ENCODE measurements around the gene NRP1.

NRP1 gene

DNA sequence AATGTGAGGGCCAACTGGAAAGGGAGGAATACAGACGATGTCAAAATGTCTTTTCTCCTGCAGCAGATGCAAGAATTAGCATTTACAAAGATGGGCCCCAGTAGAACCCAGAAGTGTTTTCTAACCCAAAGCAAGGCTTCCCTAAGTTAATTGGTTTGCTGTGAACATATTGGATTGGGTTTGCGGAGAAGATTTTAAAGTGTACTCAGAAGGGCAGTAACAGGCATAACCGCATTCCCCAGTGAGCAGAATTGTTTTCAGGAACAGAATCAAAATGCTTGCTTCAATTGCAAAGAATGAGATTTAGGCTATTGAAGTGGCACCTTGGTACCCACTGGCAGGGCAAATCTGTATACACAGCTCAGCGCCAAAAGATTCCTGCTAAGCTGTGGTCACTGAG, 78.0 kb downstream of the NRP1 start:
- DNase-seq, result no peak

- DNase-seq, result no peak
Observed at GRCh38 chr10:33254556-33255160, 79.8 kb downstream of the NRP1 start.

DNA sequence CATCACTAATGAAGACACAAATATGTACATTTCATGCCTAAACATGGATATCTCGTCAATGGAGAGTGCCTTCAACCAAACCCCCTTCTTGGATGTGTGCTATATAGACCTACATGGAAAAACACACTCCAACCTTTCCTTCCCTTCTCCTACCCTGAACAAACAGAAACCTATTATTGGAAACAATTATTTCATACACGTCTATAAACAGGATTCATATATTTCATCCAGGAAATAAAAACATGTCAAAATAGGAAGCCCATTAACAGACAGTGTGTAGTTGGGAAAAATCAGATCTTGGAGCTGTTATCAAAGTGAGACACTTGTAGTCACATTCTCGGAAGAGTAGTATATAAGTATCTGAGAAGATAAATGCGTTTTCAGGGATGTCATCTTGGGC, 81.1 kb downstream of the NRP1 start:
- no peak for DNase-seq

GRCh38 chr10:33252794-33253203, 81.7 kb downstream of the NRP1 start:
- no peak for DNase-seq

- peak in 1 of 2 experiments; percentile 19 for DNase-seq
Observed at GRCh38 chr10:33252324-33252723, 82.1 kb downstream of the NRP1 start.

DNA sequence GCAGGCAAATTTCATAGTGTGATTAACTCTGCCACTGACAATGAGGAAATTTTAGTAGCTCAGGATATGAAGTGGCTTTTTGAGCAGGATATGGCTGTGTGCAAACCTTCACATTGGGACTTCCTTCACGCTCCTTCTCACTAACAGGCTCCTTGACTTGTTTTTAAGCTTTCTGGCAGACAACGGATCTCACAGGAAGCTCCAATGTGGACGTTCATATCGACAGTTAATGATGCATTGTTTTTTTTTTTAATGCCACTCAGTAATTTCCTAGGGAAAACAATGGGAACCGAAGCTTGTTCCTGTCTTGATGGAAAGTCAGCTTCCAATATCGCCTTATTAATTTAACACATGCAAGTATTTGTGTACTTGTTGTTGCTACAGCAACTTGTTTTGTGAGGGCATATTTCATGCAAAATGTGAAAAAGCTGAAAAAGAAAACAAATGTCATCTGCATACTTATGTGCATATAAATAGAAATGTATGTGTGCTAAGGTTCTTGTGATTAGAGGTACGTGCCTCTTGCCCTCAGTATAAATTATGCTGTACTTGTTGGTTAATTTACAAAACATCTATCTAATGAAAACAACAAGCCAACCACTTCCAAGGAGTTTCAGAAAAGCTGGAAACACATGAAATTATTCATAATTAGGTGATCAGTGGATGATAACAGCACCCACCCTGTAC, 84.7 kb downstream of the NRP1 start:
- DNase-seq, result no peak

DNA sequence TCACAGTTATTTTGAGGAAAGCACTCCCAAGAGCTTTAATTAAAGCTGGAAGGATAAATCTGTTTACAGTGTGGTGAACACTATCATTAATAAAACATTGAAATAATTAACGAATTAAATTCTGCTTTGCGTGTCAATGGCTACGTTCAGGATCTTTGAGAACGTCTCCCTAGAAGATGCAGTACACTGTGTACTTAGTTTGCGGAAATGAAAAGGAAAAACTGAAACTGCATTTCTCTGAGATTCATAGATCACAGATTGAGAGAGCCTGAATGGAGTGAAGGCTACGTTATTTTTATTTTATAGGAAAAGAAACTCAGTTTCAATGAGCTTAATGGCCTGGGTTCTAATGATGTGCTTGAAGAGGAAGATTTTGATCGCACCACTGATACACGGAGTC, 85.3 kb downstream of the NRP1 start:
- no peak for DNase-seq

- no peak for DNase-seq
Observed at GRCh38 chr10:33248638-33249037, 85.8 kb downstream of the NRP1 start.

GRCh38 chr10:33247221-33247922, 87.1 kb downstream of the NRP1 start:
- no peak for DNase-seq

- DNase-seq, result no peak
Observed at GRCh38 chr10:33245343-33245742, 89.1 kb downstream of the NRP1 start.

DNA sequence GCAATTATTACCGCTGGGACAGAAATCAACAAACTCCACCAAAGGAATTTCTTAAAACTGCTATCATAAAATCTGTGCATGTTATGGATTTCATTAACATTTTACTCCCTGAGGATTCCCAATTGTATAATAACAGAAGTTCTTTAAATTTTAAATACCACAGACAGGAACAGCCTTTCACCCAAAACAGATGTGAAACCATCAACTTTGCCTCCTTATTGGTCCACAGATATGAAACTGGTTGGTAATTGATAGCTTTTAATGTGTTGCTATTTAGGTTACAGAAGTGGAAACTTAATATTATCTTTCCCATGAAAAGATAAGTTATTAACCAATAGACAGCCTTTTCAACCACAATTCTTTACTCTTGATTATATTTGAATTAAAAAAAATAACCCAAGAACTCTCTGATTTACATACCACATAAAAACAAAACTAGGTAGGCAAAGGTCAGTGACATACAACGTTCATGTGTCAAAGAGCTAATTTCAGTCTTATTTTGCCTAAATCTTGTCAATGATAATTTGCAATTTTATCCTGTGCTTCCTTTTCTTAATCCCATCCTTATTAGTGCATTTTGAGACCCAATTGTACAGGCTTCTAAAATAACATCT, 90.0 kb downstream of the NRP1 start:
- no peak for DNase-seq

- DNase-seq, result no peak
Observed at GRCh38 chr10:33243703-33244102, 90.8 kb downstream of the NRP1 start.

- no peak for DNase-seq
Observed at GRCh38 chr10:33242931-33243330, 91.5 kb downstream of the NRP1 start.

- DNase-seq, result no peak
Observed at GRCh38 chr10:33241351-33241750, 93.1 kb downstream of the NRP1 start.

- DNase-seq, result no peak
Observed at GRCh38 chr10:33240931-33241330, 93.5 kb downstream of the NRP1 start.

- DNase-seq, result no peak
Observed at GRCh38 chr10:33240258-33240657, 94.2 kb downstream of the NRP1 start.

DNA sequence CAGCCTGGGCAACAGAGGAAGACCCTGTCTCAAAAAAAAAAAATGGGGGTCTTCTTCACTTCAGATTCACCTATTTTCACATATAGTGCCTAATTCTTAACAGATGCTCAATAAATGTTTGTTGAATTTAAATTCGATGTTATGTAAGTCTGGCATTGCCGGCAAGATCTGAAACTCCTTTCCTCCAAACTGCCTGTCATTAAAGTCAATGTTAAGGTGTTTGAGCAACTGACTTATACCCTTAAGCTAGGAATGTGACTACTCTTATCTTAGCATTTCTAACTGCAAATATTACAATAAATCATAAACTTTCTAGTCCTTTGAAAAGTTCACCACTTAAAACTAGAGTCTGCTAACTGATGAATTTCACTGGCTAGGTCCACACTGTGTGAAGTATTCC, 95.2 kb downstream of the NRP1 start:
- no peak for DNase-seq

DNA sequence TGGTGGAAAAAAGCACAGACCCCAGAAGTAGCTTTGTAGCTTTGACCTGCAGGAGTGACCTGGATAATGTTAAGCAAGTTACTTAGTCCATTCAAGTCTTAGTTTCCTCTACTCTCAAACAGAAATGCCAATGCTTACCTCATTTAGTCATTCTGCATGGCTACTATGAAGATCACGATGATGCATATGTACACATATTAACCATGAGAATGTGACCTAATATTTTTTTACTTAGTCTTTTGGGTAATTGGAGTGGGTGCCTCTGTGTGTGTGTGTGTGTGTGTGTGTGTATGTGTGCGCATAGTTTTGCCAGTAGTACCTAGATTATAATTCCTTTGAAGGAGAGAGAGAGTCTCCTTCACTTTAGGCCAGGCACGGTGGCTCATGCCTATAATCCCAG, 95.8 kb downstream of the NRP1 start:
- no peak for DNase-seq

DNA sequence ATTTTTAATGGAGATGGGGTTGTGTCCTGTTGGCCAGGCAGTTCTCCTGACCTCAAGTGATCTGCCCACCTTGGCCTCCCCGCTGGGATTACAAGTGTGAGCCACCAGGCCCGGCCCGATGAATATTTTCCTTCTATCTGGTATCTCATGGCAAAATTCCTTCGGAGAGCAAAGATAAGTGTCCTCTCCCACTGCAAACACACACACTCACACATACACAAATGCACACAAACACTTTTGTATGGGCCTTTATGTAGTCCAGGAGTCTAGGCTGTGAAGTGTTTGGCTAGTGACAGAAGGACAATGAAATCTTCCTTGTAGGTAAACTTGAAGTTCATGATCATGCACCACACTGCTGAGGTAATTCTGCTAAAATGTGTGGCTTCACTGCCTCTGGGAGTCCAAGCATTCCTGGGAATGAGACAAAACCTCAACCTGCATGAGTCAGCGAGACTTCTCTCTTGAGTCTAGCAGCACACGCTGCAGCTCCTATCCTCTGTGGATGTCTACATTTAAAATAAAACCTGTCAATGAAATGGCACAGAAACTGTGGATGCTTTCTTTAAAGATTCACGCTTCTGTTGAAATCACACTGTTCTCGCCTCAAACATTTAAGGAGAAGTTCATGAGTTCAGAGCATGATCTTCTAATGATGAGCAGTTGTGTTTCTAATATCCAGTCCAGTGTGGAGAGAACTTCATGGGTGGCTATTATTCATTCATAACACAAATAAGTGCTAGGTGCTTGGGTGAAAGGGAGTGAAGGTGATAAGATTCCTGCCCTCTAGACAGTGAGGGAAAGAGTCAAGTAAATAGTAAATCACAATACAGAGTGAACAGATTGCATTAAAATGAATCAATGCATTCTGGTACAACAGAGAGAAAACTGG, 96.5 kb downstream of the NRP1 start:
- no peak for DNase-seq

DNA sequence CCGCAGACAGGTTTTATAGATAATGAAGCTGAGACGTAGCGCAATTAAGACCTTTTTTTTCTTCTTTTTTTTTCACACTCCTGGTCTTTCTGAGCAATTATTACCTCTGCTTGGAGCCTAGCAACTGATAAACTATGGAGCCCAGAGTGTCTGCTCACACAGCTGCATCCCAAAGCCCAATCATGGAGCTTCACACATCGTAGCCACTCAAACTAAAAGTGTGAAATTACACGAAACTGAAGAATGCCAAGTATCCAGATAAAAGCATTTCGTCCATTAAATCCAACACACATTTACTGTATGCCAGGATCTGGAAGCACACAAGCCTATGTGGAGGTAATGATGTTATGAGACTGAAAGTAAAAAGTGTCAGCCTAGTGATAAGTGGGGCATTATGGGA, 97.6 kb downstream of the NRP1 start:
- DNase-seq, result no peak

- no peak for DNase-seq
Observed at GRCh38 chr10:33235951-33236350, 98.5 kb downstream of the NRP1 start.

- DNase-seq, result no peak
Observed at GRCh38 chr10:33235251-33235884, 99.1 kb downstream of the NRP1 start.

All from activated CD4-positive, alpha-beta T cell treated with anti-CD3 and anti-CD28 coated beads, Interleukin-2, amount 50 U/mL, for 48 hours (primary cell).